Natural killer cell treated with Interleukin-12 subunit alpha and Interleukin-12 subunit beta and Interleukin-15 and Interleukin-18, amount 100 ng/mL, for 72 hours (primary cell): ENCODE results near the gene TPRA1. TPM values are rescaled to one million over a fixed set of nuclear protein-coding genes. Genes with fewer than 3 reads are reported as not detected.

Experiments
- ATAC-seq, 2 donors: fragments of 150-1000 bp; cut with Tn5 transposase in 1 of 2; sonication (Bioruptor Pico), chemical (Tn5 transposase) in 1 of 2; 2 replicates each; pipeline ENCODE4 v1.10.0; 2021
- DNase-seq: peaks from one replicate; pipeline ENCODE4 v3.0.0; 2022; ENCODE audit warnings: low spot score
- H3K27ac Mint-ChIP-seq, 2 donors: 1 replicate in 1 of 2; 2 replicates in 1 of 2; pipeline ENCODE4 v1.8.0; 2022; ENCODE audit warnings: mixed read lengths in 2 of 2, mild to moderate bottlenecking in 1 of 2, moderate library complexity in 1 of 2
- H3K27me3 Mint-ChIP-seq, 2 donors: 1 replicate in 1 of 2; 2 replicates in 1 of 2; pipeline ENCODE4 v1.8.0; 2022; ENCODE audit warnings: mixed read lengths in 2 of 2
- H3K36me3 Mint-ChIP-seq: one replicate; pipeline ENCODE4 v1.8.0; 2022; ENCODE audit warnings: mixed read lengths
- H3K4me1 Mint-ChIP-seq, 2 donors: 1 replicate in 1 of 2; 2 replicates in 1 of 2; pipeline ENCODE4 v1.8.0; 2022; ENCODE audit warnings: low read depth in 2 of 2, mixed read lengths in 2 of 2, mild to moderate bottlenecking in 1 of 2
- H3K4me3 Mint-ChIP-seq: one replicate; pipeline ENCODE4 v1.8.0; 2022; ENCODE audit warnings: mixed read lengths
- H3K9me3 Mint-ChIP-seq: 2 replicates; pipeline ENCODE4 v1.8.0; 2022; ENCODE audit warnings: mixed read lengths
- total RNA-seq, 2 donors: library from RNA; stranded (reverse); gene quantifications; one replicate each; pipeline ENCODE4 v1.2.3, GENCODE V29; 2022

Gene TPRA1
- total RNA-seq, 2 donors from 2014 or later = 29.4 to 54.9 TPM

DNA sequence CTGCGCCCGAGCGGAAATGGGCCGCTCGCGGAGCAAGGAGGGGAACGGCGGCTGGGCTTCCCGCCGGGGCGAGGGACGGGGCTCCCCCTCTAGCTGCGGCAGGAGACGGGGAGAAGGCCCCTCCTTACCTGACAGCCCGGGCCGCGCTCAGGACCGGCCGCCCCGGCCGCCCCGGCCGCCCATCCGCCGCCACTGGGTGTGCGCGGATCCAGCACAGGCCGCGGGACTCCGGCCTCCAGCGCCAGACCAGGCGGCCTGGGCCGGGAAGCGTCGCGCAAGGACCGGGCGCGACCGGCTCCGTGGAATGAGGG lies 296 bp downstream of the TPRA1 start:
- peak overlapping the region; percentile 91 to 92 for H3K27ac Mint-ChIP-seq
- H3K27me3 Mint-ChIP-seq = no peaks in the 10 kb centered on the region
- peaks cover 28% of the 10 kb centered on the region in 2 donors for H3K4me1 Mint-ChIP-seq
- peak; percentile 57 to 64 for ATAC-seq
- no peaks in the 10 kb centered on the region for H3K9me3 Mint-ChIP-seq
- DNase-seq = peak; percentile 78
- no peaks in the 10 kb centered on the region for H3K36me3 Mint-ChIP-seq
- H3K4me3 Mint-ChIP-seq = peak overlapping the region; percentile 84

DNA sequence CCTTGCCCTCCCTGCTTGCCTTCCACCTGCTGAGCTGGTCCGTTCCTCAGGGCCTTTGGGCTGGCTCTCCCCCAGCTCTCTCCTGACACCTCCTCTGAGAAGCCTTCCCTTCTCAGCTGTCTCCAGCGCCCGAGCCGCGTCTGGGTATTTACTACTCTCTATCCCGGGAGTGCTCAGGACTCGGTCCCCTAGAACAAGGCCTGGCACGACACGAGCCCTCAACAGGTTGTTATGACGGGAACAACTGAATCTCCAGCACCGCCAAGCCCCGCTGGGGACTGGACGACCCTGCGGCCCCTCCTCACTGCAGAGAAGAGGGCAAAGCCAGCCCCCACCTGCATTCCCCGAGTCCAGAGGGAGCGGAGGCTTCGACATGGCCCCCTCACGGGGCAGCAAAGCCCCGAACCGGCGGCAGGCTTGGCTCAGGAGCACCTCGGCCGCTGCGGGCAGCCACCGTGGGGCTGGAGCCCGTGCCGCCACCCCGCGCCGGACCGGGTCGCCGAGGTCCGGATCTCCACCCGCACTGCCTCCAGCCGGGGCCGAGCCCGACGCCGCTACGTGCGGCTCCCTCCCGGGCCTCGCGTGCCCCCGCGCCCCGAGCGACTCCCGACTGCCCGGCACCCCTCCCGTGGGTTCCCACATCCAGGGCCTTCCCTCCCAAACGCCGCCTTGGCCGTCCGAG lies 792 bp downstream of the TPRA1 start:
- H3K36me3 Mint-ChIP-seq = no peaks in the 10 kb centered on the region
- no peaks in the 10 kb centered on the region for H3K27me3 Mint-ChIP-seq
- no peaks in the 10 kb centered on the region for H3K9me3 Mint-ChIP-seq
- H3K27ac Mint-ChIP-seq = peak overlapping the region; percentile 35 to 41
- peak overlapping the region; percentile 93 for H3K4me3 Mint-ChIP-seq
- H3K4me1 Mint-ChIP-seq = peaks cover 30 to 32% of the 10 kb centered on the region in 2 donors
- peak in 1 of 2 donors; percentile 11 for ATAC-seq
- DNase-seq = no peak

DNA sequence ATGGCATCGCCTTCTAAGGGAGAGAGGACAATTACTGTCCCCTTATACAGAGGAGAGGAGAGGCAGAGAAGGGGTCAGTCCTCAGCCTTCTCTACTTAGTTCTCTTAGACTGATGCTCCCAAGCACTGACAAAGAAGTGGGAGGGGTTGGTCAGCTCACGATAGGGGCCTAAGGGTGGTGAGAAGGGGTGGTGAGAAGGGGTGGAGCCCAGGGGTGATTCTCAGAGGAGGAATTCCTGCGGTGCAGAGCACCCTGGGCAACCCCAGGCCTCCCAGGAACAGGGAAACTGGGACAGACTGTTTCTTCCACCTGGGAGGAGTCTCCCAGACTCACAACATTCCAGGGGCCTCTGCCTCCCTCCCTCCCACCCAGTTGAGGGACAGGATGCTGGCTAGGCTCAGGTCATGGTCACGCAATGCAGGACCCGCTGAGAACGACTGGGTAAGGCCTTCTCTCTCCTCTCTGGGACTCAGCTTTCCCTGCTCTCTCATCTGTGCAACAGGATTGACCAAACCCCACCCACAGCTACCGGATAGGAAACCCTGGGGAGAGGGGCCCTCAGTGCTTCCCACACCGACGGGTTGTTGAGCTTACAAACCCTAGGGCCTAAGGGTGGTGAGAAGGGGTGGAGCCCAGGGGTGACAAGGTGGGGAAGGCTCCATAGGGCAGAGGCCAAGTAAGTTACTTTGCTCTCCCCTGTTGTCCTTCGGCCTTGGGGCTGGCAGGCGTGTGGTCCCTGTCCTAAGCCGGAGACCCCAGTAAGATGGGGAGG lies 1.5 kb downstream of the TPRA1 start:
- DNase-seq (no peak), ATAC-seq (no peak)
- Mint-ChIP-seq H3K27ac (peak overlapping the region; percentile 35 to 41), H3K4me3 (peak overlapping the region; percentile 93), H3K36me3 (no peaks in the 10 kb centered on the region), H3K27me3 (no peaks in the 10 kb centered on the region), H3K9me3 (no peaks in the 10 kb centered on the region), H3K4me1 (peaks cover 30 to 35% of the 10 kb centered on the region in 2 donors)

DNA sequence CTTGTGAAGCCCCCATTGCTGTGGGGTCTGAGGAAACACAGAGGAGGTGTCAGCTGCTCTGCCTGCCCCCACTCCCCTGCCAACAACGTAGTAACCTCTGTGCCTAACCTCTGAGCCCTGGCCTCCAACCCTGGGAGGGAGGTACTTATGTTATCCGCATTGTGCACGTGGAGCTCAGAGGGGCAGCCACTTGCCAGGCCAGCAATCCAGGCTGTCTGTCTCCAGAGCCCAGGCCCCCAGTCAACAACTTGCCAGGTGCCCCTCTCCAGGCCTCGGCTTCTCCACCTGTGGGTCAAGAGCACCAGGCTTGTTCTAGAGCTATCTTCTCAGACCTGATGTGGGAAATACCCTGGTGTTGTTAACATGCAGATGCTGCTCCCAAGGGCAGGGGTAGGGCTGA lies 2.7 kb downstream of the TPRA1 start:
- Mint-ChIP-seq H3K27me3 (no peaks in the 10 kb centered on the region), H3K36me3 (no peaks in the 10 kb centered on the region), H3K27ac (no peak overlapping the region), H3K4me3 (no peak overlapping the region), H3K9me3 (no peaks in the 10 kb centered on the region), H3K4me1 (peaks cover 30 to 35% of the 10 kb centered on the region in 2 donors)
- ATAC-seq (no peak), DNase-seq (no peak)

DNA sequence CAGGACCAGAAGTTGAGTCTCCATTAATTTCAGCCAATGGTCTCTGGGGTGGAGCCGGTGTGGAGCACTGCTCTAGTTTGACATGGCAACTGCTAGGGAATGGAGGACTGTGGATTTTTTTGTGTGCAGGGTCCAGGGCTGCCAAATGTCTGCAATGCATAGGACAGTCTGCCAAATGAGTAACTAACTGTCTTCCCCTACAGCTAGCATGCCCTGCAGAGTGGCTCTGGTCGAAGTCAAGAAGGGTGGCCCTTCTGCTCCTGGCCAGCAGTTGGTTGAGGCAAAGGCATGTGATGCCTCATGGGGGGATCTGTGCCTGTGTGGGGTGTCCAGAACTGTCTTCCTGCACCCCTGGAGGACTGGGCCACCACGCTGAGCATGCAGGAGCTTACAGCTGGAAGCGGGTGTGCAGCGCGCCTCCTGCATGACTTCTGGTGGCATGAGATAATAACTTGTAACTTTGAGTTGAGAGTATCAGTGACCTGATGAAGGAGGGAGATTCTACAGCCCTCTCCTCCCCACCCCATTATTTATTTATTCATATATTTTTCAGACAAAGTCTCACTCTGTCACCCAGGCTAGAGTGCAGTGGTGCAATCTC lies 4.6 kb downstream of the TPRA1 start:
- DNase-seq = no peak

DNA sequence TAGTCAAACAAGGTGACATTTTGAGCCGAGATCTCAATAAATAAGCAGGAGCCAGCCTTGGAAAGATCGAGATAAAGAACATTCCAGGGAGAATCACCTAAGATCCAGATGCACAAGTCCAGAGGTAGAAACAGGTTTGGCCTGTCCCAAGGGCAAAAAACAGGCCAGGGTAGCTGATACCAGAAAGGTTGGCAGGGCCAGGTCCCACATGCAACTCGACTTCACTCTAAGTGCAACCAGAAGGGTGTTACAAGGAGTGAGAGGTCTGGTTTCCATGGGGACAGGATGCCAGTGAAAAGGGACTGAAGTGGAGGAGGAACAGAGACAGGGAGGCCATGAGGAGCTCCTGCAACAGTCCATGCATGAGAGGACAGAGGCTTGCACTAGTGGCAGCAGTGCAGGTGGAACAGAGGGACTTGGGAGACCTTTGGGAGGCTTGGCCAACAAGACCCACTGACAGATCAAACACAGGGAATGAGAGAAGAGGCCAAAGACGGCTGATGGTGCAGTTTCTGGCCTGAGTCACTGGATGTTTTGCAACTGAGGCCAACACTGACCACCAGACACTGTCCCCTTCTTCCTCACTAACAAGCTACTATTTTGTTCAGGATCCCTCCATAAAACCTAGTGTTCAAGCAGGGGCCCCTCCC lies 5.2 kb downstream of the TPRA1 start:
- Mint-ChIP-seq H3K9me3 (no peaks in the 10 kb centered on the region), H3K4me1 (peaks cover 31 to 33% of the 10 kb centered on the region in 2 donors), H3K36me3 (no peaks in the 10 kb centered on the region), H3K27me3 (no peaks in the 10 kb centered on the region), H3K27ac (peak overlapping the region in 1 of 2 donors; percentile 31), H3K4me3 (no peak overlapping the region)
- ATAC-seq (no peak), DNase-seq (no peak)

More for the DNA sequence above, 4.6 kb downstream of the TPRA1 start:
- ATAC-seq = no peak
- H3K9me3 Mint-ChIP-seq = no peaks in the 10 kb centered on the region
- H3K4me1 Mint-ChIP-seq = peaks cover 28 to 32% of the 10 kb centered on the region in 2 donors
- H3K36me3 Mint-ChIP-seq = no peaks in the 10 kb centered on the region
- no peak overlapping the region for H3K27ac Mint-ChIP-seq
- H3K27me3 Mint-ChIP-seq = no peaks in the 10 kb centered on the region
- no peak overlapping the region for H3K4me3 Mint-ChIP-seq

DNA sequence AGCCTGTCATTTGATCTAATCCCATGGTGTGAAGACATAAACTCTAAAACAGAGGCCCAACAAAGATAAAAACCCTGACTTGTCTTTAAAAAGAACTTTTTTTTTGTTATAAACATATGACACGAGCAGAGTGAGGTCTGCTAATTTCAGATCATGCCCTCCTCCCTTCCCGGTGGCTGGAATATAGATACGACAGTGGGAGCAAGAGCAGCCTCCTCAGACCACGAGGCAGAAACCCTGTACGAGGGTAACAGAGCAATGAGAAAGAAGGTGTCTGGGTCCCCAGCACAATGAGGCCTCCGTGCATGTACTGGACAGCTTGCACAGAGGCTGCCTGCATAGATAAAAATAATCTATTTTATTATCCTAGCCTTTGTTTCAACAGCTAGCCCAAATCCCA lies 5.8 kb downstream of the TPRA1 start:
- H3K4me3 Mint-ChIP-seq = no peak overlapping the region
- no peaks in the 10 kb centered on the region for H3K9me3 Mint-ChIP-seq
- no peak for ATAC-seq
- DNase-seq = no peak
- peak overlapping the region in 1 of 2 donors; percentile 31 for H3K27ac Mint-ChIP-seq
- peaks cover 33 to 34% of the 10 kb centered on the region in 2 donors for H3K4me1 Mint-ChIP-seq
- H3K36me3 Mint-ChIP-seq = no peaks in the 10 kb centered on the region
- no peaks in the 10 kb centered on the region for H3K27me3 Mint-ChIP-seq

DNA sequence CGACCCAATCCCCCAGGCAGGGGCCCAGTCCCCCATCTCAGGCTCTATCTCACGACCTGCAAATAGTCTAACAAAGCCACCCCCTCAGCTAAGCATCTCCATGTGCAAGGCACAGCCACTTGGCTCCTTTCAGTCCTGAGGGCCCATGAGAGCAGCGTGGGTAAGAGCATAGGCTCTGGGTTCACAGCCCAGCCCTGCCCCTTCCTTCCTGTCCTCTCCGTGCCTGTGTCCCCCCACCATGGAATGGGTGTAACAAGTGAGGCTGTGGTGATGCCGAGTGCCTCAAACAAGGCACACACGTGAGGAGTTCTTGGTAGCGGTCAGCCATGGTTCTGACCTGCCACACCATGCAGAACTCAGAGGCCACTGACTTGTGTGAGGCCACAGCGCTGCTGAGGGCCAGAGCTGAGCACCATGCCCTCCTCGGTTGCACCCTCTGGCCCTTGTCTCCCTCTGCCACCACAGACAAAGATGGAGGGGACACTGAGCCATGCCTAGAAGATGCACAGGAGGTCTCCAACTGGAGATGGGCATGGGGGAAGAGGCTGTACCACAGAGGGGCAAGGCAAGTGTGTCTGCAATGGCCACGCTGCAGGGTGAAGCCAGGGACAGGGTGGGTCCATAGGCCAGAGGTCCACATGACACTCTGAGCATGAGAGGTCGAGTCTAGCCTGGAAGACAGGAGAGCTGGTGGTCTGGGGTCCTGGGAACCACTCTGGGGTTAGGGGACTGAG lies 10.0 kb downstream of the TPRA1 start:
- Mint-ChIP-seq H3K36me3 (no peaks in the 10 kb centered on the region), H3K27me3 (no peaks in the 10 kb centered on the region), H3K27ac (no peak overlapping the region), H3K4me1 (peaks cover 25 to 30% of the 10 kb centered on the region in 2 donors), H3K4me3 (no peak overlapping the region), H3K9me3 (no peaks in the 10 kb centered on the region)
- ATAC-seq (no peak), DNase-seq (no peak)

DNA sequence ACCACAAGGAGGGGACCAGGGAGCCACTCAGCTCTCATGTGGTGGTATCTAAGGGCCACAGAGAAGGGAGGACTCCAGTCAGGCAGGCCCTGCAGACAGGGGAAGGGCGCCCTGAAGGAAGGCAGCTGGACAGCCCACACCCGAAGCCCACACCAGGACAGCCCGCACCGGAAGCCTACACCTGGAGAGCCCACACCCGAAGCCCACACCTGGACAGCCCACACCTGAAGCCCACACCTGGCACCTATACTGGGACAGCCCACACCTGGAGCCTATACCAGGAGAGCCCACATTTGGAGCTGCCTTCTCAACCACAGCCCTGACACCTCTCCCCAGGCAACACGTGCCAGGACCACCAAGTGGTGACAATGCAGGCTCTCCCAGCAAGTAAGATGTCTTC lies 11.7 kb downstream of the TPRA1 start:
- no peaks in the 10 kb centered on the region for H3K36me3 Mint-ChIP-seq
- H3K9me3 Mint-ChIP-seq = no peaks in the 10 kb centered on the region
- H3K4me3 Mint-ChIP-seq = no peak overlapping the region
- DNase-seq (no peak), ATAC-seq (no peak)
- H3K27ac Mint-ChIP-seq = peak overlapping the region in 1 of 2 donors; percentile 75
- H3K4me1 Mint-ChIP-seq = peaks cover 22 to 32% of the 10 kb centered on the region in 2 donors
- H3K27me3 Mint-ChIP-seq = no peaks in the 10 kb centered on the region

DNA sequence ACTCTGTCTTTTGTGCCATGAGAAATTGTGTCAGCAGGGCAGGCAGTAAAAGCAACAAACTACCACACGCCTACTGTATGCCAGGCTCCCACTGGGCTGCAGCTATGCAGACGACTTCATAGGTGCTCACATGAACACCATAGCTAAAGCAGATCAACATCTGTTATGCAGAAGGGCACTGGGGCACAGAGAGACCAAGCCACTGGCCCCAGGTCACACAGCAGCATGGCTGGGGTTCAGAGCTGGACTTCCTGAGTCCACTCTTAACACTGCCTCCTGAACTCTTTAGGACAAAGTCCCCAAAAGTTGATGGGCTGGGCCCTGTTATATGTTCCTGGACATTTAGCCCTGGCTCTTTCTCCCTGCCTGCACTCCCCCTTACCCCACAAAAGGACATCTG lies 12.4 kb downstream of the TPRA1 start:
- Mint-ChIP-seq H3K27ac (no peak overlapping the region), H3K27me3 (no peaks in the 10 kb centered on the region), H3K4me3 (no peak overlapping the region), H3K4me1 (peaks cover 22 to 32% of the 10 kb centered on the region in 2 donors), H3K36me3 (no peaks in the 10 kb centered on the region), H3K9me3 (no peaks in the 10 kb centered on the region)
- ATAC-seq (no peak), DNase-seq (no peak)

DNA sequence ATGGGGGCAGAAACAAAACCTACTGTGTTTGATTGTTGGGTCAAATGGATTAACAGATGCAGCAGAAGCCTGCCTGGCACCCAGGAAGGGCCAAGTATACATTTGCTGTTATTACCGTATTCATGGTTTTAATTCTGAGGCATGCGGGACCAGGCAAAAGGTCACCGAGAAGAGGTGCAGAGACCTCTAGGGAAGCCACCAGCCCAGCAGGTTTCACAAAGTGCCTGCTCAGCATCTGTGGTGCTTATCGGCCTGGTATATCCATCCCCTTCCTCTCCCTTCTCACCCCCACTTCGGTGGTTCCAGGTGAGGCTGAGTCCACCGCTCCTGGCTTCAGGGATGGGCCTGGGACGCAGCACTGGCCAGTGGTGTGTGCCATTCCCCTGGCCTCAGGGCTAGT lies 13.1 kb downstream of the TPRA1 start:
- H3K27me3 Mint-ChIP-seq = no peaks in the 10 kb centered on the region
- no peak overlapping the region for H3K27ac Mint-ChIP-seq
- H3K36me3 Mint-ChIP-seq = no peaks in the 10 kb centered on the region
- H3K4me3 Mint-ChIP-seq = no peak overlapping the region
- DNase-seq (no peak), ATAC-seq (no peak)
- H3K9me3 Mint-ChIP-seq = no peaks in the 10 kb centered on the region
- H3K4me1 Mint-ChIP-seq = peaks cover 22 to 32% of the 10 kb centered on the region in 2 donors

DNA sequence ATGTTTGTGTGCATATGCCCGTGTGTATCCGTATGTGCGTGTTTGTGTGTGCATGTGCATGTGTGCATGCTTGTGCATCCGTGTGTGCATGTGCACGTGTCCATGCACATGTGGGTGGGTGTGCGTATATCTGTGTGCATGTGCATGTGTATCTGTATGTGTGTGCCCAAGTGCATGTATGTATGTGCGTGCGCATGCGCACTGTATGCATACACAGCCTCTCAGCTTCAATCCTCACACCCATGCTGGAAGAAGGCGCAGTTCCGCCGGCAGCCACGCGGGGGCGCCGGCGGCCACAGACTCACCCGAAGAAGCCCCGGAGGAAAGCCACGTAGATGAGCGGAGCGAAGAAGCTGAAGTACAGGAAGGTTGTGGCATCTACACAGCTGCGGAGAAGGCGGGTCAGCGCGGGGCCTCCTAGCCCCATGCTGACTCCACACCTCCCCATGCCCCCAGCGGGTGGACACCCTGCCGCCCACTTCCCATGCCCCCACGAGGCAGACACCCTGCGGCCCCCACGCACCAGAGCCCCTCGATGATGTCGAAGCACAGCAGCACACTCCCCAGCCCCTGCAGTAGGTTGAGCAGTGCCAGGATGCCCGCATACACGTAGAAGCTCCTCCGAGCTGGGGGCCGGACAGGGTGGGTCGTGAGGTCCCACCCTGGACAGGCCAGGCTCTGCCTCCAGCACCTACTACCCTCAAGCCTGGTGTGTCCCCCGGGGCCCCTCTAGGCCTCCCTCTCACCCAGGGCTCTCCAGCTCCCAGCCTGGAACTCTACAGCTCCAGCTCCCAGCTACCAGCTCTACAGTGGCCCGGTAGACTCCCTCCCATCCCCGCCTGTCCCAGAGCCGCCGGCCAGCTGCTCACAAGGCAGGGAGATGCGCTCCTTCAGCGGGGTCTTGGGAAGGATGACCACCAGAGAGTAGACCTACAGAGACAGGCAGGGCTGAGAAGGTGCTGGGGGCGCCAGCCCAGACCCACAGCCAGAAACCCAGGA lies 15.4 kb downstream of the TPRA1 start:
- Mint-ChIP-seq H3K4me3 (peak overlapping the region; percentile 15), H3K27ac (no peak overlapping the region), H3K27me3 (no peaks in the 10 kb centered on the region), H3K36me3 (no peaks in the 10 kb centered on the region), H3K9me3 (no peaks in the 10 kb centered on the region), H3K4me1 (peaks cover 13 to 21% of the 10 kb centered on the region in 2 donors)
- DNase-seq = peak; percentile 80
- peak; percentile 87 to 89 for ATAC-seq
